GM12801 (cell line): ENCODE results near the gene HS3ST6.

Experiments
- CTCF ChIP-seq: IDR thresholded peaks from one replicate; pipeline ENCODE4 v1.5.1; 2011; ENCODE audit warnings: control low read depth; ENCODE audit not compliant: insufficient read length; ENCODE audit errors: extremely low read depth

Gene HS3ST6

GRCh38 chr16:1918351-1919326, at the start of gene HS3ST6:
Gene HS3ST6 (minus strand): TSS chr16:1918415. CDS start chr16:1918323, 92 bp downstream.
- TF ChIP-seq CTCF, result no peak

- no peak for TF ChIP-seq CTCF
Measured at GRCh38 chr16:1966460-1966859, 48.2 kb upstream of the HS3ST6 start, which contains the start of gene RNF151. Gene RNF151 (plus strand): TSS chr16:1966856. CDS start chr16:1966882, 26 bp downstream.

- no peak for TF ChIP-seq CTCF
Measured at GRCh38 chr16:1965396-1966001, 47.3 kb upstream of the HS3ST6 start.

- TF ChIP-seq CTCF, result no peak
Measured at GRCh38 chr16:1964506-1965395, 46.5 kb upstream of the HS3ST6 start, which contains the start of gene RPS2. Gene RPS2 (minus strand): TSS chr16:1964826. CDS start chr16:1964625, 201 bp downstream.

GRCh38 chr16:1963806-1964505, 45.7 kb upstream of the HS3ST6 start:
- no peak for TF ChIP-seq CTCF

GRCh38 chr16:1961651-1962067, 43.4 kb upstream of the HS3ST6 start:
- TF ChIP-seq CTCF, result no peak
